Stimulated activated CD4-positive, alpha-beta T cell treated with anti-CD3 and anti-CD28 coated beads, Interleukin-1b, Interleukin-23, amount 100 ng/mL, for 48 hours (primary cell): ENCODE results near the gene PRLHR.

ENCODE experiments used
- DNase-seq: peaks from one replicate; pipeline ENCODE4 v3.0.0-alpha.2; 2020

PRLHR gene

DNA sequence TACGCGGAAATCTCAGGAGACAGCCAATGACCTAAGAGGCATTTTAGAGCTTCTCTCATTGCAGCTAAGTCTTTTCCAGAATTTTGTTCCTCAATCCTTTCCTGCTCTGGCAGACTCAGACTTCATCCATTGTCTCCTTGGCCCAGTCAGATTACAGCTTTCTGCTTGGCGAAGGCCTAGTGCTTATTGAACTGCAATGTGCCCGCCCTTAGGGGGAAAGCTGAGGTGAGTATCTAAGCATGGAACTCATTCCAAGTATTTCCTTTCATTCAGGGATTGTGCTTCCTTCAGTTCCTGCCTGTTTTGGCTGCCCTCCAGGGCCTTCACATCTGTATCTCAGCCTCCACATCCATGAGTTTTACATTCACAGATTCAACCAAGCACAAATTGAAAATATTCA lies 37.5 kb downstream of the PRLHR start:
- DNase-seq = no peak

DNA sequence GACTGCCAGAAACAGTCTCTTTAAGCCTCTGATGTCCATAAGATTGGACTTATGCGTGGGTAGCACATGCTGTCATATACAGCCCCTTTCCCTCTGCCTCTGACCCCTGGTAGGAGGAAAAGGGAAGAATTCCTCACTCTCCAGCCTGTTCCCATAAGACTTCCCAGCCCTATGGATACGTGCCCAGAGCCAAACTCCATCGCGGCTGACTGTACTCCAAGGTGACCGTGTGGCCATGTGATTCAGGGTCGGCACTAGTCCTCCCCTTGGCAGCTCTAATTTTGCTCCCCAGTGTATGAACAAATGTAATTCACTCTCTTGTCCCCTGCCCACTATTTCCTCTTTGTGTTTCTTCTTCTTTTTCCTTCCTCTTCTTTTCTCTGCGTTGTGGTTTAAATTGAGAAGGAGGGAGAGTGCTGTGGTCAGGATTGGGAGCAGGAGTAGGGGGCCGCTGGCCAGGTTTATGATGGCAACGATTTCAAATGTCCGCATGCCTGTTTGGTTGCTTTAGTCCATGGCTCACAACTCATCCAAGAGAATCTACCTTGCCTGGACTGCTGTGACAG lies 43.8 kb downstream of the PRLHR start:
- DNase-seq = no peak

DNA sequence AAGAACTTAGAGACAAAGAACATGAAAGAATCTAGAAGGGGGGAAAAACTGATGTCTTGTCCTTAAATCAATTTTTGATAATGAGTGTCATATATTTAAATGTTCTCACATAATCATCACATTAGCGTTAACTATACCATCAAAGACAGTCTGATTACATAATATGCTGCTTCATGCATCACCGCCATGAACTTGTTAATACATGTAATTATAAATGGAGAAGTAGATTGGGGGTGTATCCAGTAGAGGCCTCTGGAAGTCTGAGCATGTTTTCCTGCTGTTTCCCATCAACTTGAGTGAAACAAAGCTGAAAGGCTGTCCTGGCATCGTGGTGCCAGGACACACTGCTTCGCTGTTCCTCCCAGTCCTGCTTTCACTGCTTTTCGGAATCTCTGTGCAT lies 48.2 kb downstream of the PRLHR start:
- DNase-seq = no peak

DNA sequence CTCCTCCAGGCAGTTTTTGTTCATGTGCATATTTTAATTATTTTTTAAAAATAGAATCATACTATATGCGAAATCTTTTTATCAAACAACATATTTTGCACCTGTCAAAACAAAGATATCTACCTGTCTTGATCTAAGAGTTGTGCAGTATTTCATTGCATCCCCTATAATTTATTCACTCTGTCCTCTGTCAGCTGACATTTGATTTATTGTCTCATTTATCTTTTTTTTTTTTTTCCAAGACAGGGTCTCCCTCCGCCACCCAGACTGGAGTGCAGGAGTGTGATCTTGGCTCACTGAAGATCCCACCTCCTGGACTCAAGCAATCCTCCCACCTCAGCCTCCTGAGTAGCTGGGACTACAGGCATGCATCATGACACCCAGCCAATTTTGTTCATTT lies 49.0 kb downstream of the PRLHR start:
- no peak for DNase-seq

DNA sequence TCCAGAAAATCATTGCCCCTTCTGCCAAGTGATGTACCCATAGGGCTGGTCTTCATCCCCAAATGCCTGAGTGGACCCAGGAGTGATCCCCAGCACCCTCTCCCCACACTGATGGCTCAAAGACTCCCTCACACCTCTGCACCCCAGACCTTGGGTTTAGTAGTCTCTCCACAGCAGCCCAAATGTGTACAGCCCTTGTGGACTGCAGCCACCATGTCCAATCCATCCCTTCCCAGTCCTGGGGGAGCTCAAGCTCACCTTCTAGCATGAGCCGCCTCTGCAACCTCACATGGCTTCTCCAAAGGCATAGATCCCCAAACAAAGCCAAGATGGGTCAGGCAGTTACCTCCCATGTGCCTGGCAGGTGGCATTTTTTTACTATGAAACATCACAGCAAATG lies 50.1 kb downstream of the PRLHR start:
- no peak for DNase-seq

DNA sequence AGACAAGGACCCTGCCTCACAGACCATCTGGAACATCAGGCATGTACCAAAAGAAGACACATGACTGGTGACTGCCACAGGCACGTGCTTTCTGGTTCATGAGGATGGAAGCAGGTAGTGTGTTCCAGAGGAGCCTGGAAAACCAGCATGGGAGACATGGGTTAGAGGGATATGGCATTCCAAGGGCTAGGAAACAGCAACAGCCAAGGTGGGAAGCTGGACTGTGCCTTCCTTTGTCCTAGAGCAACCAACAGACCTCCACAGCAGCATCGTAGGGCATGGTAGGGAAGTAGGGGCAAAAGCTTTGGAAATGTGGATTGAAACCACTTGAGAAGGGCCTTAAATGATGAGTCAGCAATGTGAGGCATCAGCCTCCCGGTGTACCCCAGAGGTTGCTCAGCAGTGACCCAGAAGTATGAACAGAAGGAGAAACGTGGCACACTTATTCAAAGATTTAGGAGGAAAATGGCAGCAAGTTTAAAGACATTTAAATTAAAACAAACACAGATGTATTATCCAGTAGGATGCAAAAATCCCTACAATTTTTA lies 51.0 kb downstream of the PRLHR start:
- no peak for DNase-seq

DNA sequence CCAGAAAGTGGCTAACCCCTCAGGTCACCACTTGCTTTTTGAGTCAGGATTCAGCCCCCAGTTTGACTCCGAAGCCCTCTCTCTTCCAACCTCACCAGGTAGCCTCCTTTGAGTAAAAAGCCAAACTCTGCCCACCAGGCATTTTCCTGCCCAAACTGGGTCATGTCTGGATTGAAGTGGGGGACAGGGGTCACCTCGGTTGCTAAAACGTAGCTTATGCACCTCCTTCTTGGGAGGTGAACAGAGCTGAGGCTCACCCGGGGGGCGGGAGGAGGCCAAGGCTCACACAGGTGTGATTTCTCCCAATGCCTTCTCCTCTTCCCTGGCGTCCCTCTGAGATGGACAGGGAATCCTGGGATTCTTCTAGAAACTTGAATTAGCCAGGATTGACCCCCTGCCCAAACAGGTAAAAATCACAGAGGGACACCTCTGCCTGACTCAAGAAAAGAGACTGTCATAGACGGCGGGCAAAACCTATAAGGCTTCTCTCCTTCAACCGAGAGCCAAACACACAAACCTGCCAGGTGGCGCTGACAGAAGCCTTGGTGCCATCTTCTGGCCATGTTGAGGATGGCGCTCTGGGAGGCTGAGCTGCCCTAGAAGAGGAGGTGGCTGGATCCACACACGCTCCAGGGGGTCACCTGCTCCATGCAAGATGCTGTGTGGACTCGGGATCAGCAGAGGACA lies 51.6 kb downstream of the PRLHR start:
- peak; percentile 53 for DNase-seq

DNA sequence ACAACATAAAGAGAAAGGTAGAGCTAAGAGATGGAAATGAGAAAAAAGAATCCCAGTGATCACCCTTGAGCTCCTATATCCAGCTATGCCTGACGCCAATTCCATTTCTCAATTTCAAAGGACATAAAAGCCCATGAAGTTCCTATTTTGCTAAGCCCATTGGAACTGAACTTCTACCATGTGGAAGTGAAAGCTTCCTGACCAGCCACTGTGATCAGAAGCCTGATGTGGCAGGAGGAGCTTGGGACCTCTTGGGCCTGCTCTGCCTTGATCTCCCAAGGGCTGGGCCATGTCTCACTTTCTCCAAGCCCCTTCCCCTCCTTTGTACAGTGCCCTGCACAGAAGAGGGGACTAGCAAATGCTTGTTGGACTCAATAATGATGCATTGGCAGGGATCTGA lies 52.7 kb downstream of the PRLHR start:
- DNase-seq = no peak

DNA sequence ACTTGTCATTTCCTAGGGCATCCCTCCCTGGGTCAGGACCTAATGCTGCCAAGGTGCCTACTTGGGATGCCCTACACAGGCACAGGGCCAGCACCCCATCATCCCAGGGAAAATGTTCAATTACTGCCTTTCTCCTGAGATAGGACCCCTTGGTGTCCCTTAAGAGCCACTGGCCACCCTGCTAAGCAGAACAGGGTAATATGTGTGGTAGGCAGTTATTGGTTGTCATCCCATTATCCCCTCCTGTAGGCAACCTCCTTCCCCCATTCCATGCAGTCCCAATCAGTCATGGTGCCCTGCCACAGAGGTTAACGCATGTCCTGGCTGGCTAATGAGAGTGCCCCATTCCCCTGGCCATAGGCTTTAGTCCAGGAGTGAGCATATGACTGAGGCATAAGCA lies 53.2 kb downstream of the PRLHR start:
- no peak for DNase-seq

DNA sequence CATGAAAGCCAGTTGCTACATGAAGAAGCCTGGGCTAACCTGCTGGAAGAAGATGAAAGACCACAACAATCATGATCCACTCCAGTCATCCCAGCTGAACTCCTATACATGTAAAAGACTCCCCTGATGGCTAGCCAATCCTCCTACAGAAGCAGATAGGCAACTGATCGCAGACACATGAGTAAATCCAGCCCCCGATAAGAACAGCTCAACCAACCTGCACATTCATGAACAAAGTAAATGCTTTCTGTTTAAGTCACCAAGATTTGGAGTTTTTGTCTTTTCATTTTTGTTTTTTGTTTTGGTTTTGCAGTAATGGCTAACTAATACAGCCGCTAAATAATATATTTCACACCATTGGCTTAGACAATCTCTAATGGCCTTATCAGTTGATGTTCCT lies 53.7 kb downstream of the PRLHR start:
- DNase-seq = no peak
